GM23338 (cell line): ENCODE data around the gene PPP1R18. TPM values are rescaled to one million over a fixed set of nuclear protein-coding genes. Genes with fewer than 3 reads are reported as not detected.

Experiments
- ATAC-seq: fragments of 200-7000 bp; cut with Tn5 transposase; 3 replicates; pipeline ENCODE4 v1.9.1; 2020
- DNase-seq: peaks from one replicate; pipeline ENCODE4 v3.0.0-alpha.2; 2015; ENCODE audit warnings: low spot score
- H2AFZ ChIP-seq: fragments of 200-600 bp; sonication (generic); 2 replicates; pipeline ENCODE4 v1.8.0; 2016; ENCODE audit warnings: antibody characterized with exemption, mild to moderate bottlenecking, moderate library complexity
- H3F3A ChIP-seq: fragments of 200-600 bp; sonication (generic); replicated peaks from 2 replicates; pipeline ENCODE4 v1.8.0; 2017; ENCODE audit warnings: antibody characterized with exemption, mixed run types, low read depth
- H3K27ac ChIP-seq: fragments of 200-600 bp; sonication (generic); 2 replicates; pipeline ENCODE4 v1.6.1; 2016; ENCODE audit warnings: low read depth
- H3K27me3 ChIP-seq: fragments of 200-600 bp; sonication (generic); 2 replicates; pipeline ENCODE4 v1.8.0; 2016; ENCODE audit warnings: mild to moderate bottlenecking, mixed run types, moderate library complexity; ENCODE audit not compliant: insufficient read depth
- H3K36me3 ChIP-seq: fragments of 200-600 bp; sonication (generic); 2 replicates; pipeline ENCODE4 v1.8.0; 2016; ENCODE audit warnings: mild to moderate bottlenecking; ENCODE audit not compliant: insufficient read depth
- H3K4me1 ChIP-seq: fragments of 200-600 bp; sonication (generic); 2 replicates; pipeline ENCODE4 v1.8.0; 2016; ENCODE audit warnings: mild to moderate bottlenecking, moderate library complexity; ENCODE audit not compliant: insufficient read depth
- H3K4me2 ChIP-seq: fragments of 200-600 bp; sonication (generic); 2 replicates; pipeline ENCODE4 v1.7.1; 2017; ENCODE audit warnings: mixed run types
- H3K4me3 ChIP-seq: fragments of 200-600 bp; sonication (generic); 2 replicates; pipeline ENCODE4 v1.6.1; 2016; ENCODE audit warnings: mixed run types
- H3K79me2 ChIP-seq: fragments of 200-600 bp; sonication (generic); replicated peaks from 2 replicates; pipeline ENCODE4 v1.8.0; 2017; ENCODE audit warnings: mild to moderate bottlenecking; ENCODE audit not compliant: insufficient read depth
- H3K9me2 ChIP-seq: fragments of 200-600 bp; sonication (generic); 2 replicates; pipeline ENCODE4 v1.8.0; 2017; ENCODE audit not compliant: insufficient read depth
- H4K20me1 ChIP-seq: fragments of 200-600 bp; sonication (generic); replicated peaks from 2 replicates; pipeline ENCODE4 v1.8.0; 2017; ENCODE audit warnings: mild to moderate bottlenecking; ENCODE audit not compliant: insufficient read depth
- H3K27ac Mint-ChIP-seq: 2 replicates; pipeline ENCODE4 v1.8.0; 2020; ENCODE audit warnings: inconsistent platforms, mild to moderate bottlenecking, moderate library complexity, mixed read lengths
- H3K27me3 Mint-ChIP-seq: 3 replicates; pipeline ENCODE4 v1.8.0; 2022; ENCODE audit warnings: low read depth, mild to moderate bottlenecking, moderate library complexity, mixed read lengths, inconsistent platforms; ENCODE audit not compliant: insufficient read depth, poor library complexity
- H3K36me3 Mint-ChIP-seq: 3 replicates; pipeline ENCODE4 v1.8.0; 2021; ENCODE audit warnings: low read depth, mild to moderate bottlenecking, inconsistent platforms, moderate library complexity, mixed read lengths
- H3K4me1 Mint-ChIP-seq: 3 replicates; pipeline ENCODE4 v1.8.0; 2020; ENCODE audit warnings: mild to moderate bottlenecking, inconsistent platforms, mixed read lengths
- H3K4me3 Mint-ChIP-seq: 3 replicates; pipeline ENCODE4 v1.8.0; 2021; ENCODE audit warnings: moderate library complexity, mild to moderate bottlenecking, inconsistent platforms, mixed read lengths
- H3K9me3 Mint-ChIP-seq: 3 replicates; pipeline ENCODE4 v1.8.0; 2020; ENCODE audit warnings: moderate library complexity, mild to moderate bottlenecking, inconsistent platforms, mixed read lengths
- CTCF ChIP-seq, 2 experiments: fragments of 200-600 bp in 1 of 2; sonication (generic) in 1 of 2; conservative IDR thresholded peaks; 2 replicates each; pipeline versions ENCODE4 v1.5.1 to v1.6.1; 2016 to 2017; ENCODE audit warnings: antibody characterized with exemption in 2 of 2, low read depth in 2 of 2, mild to moderate bottlenecking in 2 of 2, moderate library complexity in 1 of 2
- EZH2 ChIP-seq: fragments of 200-600 bp; sonication (generic); IDR thresholded peaks from one replicate; pipeline ENCODE4 v1.8.0; 2017; ENCODE audit warnings: antibody characterized with exemption, mild to moderate bottlenecking, low read depth; ENCODE audit not compliant: unreplicated experiment
- JUNB ChIP-seq: IDR thresholded peaks from one replicate; pipeline ENCODE4 v1.6.1; 2016; ENCODE audit warnings: antibody characterized with exemption; ENCODE audit not compliant: unreplicated experiment
- POLR2AphosphoS5 ChIP-seq: IDR thresholded peaks from 2 replicates; pipeline ENCODE4 v1.6.1; 2016; ENCODE audit warnings: antibody characterized with exemption, low read depth
- ZNF462 ChIP-seq: fragments of 250-450 bp; sonication (Bioruptor Pico); IDR thresholded peaks from 2 replicates; pipeline ENCODE4 v1.5.0; 2020; ENCODE audit warnings: mild to moderate bottlenecking, moderate library complexity
- polyA plus RNA-seq: library from polyadenylated mRNA; unstranded; fragments of >200 nt; fragmentation: Nextera tagmentation; extraction: Ambion mirVana; gene quantifications from 2 replicates; pipeline ENCODE4 v1.2.1, GENCODE V29; 2016
- total RNA-seq: library from RNA; depleted of rRNA; stranded (reverse); fragments of >200 nt; shearing (Covaris generic); gene quantifications from 2 replicates; pipeline ENCODE4 v1.2.3, GENCODE V29; 2014

Gene PPP1R18
- total and polyA plus RNA-seq, 2 experiments from 2014 or later: 17.1 to 19.2 TPM

- TF ChIP-seq ZNF462 (CRISPR knock-in tag) (no peak), JUNB (no peak), EZH2 (no peak), CTCF (conservative IDR thresholded peaks at IDR 0.05; ENCODE audit: low read depth in 2 of 2) (no peak), POLR2AphosphoS5 (no peak)
These were observed 49.3 kb upstream of the PPP1R18 start (continued) for GRCh38 chr6:30735668-30736314.

- Histone ChIP-seq H3F3A (peaks cover 24% of the 10 kb centered on the region), H3K4me2 (no peak overlapping the region), H3K4me3 (no peak overlapping the region), H4K20me1 (peaks cover 18% of the 10 kb centered on the region), H3K4me1 (no peaks in the 10 kb centered on the region), H3K79me2 (no peaks in the 10 kb centered on the region), H2AFZ (no peak overlapping the region), H3K27ac (no peak overlapping the region), H3K9me2 (no peaks in the 10 kb centered on the region), H3K36me3 (peaks cover 12% of the 10 kb centered on the region; the same call in 1 of the 2 replicates), H3K27me3 (no peaks in the 10 kb centered on the region)
- H3K27me3 Mint-ChIP-seq: peaks cover 18% of the 10 kb centered on the region
- ATAC-seq (no peak), DNase-seq (no peak)
- H3K36me3 Mint-ChIP-seq: peaks cover 68% of the 10 kb centered on the region
- H3K27ac Mint-ChIP-seq: no peak overlapping the region
- H3K4me1 Mint-ChIP-seq: peaks cover 3% of the 10 kb centered on the region; the same call in 2 of the 3 replicates
- no peaks in the 10 kb centered on the region; the same call in 2 of the 3 replicates for H3K9me3 Mint-ChIP-seq
- H3K4me3 Mint-ChIP-seq: no peak overlapping the region; the same call in 2 of the 3 replicates
- TF ChIP-seq ZNF462 (CRISPR knock-in tag) (no peak), POLR2AphosphoS5 (no peak), JUNB (no peak)
These were observed 45.9 kb upstream of the PPP1R18 start for GRCh38 chr6:30732237-30732943.
